Liver (tissue), 3 donors: Measurements from ENCODE around the gene RPGRIP1L.

ENCODE experiments used
- GABPA ChIP-seq, 2 donors: IDR thresholded peaks in 1 of 2; conservative IDR thresholded peaks in 1 of 2; 2 replicates each; pipeline ENCODE4 v1.6.1; 2016; ENCODE audit warnings: antibody characterized with exemption in 2 of 2, mild to moderate bottlenecking in 1 of 2, moderate library complexity in 1 of 2
- JUND ChIP-seq, 2 donors: IDR thresholded peaks; 2 replicates each; pipeline ENCODE4 v1.6.1; 2016; ENCODE audit warnings: antibody characterized with exemption in 2 of 2
- SP1 ChIP-seq: IDR thresholded peaks from 2 replicates; pipeline ENCODE4 v1.6.1; 2018; ENCODE audit warnings: antibody characterized with exemption, mild to moderate bottlenecking
- YY1 ChIP-seq: IDR thresholded peaks from 2 replicates; pipeline ENCODE4 v1.6.1; 2016; ENCODE audit warnings: antibody characterized with exemption, mild to moderate bottlenecking
- TF ChIP-seq, protein P1 (sequence below): fragments of 150-350 bp; IDR thresholded peaks from 2 replicates; pipeline ENCODE4 v1.5.1; 2017; ENCODE audit warnings: improper control_type of control experiment, low read depth, low read length; ENCODE audit not compliant: missing input control
- donor health status: healthy.
- donor health status: healthy.

DNA sequence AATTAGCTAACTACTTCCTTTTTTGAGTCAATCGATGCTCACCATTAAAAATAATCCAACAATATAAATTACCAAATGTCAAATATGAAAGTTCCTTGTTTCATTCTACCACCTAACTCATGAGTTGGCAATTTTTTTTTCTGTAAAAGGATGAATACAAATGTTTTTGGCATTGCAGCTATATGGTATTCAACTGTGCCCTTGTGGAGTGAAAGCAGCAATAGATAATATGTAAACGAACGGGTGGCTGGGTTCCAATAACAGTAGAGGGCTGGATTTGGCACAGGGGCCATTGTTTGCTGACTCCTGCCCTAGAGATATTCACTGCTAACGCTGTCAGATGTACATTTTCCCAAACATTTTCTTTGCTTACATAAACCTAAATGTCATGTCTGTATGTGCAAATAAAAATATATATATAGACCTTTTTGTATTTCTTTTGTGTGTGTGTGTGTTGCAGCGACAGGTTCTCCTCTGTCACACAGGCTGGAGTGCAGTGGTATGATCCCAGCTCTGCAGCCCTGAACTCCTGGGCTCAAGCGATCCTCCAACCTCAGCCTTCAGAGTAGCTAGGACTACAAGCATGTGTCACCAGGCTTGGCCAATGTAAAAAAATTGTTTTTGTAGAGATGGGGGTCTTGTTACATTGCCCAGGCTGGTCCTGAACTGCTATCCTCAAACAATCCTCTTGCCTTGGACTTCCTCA lies 73.9 kb downstream of the RPGRIP1L start:
- TF ChIP-seq, protein P1, sequence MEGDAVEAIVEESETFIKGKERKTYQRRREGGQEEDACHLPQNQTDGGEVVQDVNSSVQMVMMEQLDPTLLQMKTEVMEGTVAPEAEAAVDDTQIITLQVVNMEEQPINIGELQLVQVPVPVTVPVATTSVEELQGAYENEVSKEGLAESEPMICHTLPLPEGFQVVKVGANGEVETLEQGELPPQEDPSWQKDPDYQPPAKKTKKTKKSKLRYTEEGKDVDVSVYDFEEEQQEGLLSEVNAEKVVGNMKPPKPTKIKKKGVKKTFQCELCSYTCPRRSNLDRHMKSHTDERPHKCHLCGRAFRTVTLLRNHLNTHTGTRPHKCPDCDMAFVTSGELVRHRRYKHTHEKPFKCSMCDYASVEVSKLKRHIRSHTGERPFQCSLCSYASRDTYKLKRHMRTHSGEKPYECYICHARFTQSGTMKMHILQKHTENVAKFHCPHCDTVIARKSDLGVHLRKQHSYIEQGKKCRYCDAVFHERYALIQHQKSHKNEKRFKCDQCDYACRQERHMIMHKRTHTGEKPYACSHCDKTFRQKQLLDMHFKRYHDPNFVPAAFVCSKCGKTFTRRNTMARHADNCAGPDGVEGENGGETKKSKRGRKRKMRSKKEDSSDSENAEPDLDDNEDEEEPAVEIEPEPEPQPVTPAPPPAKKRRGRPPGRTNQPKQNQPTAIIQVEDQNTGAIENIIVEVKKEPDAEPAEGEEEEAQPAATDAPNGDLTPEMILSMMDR = no peak
- TF ChIP-seq JUND (IDR thresholded peaks at IDR 0.05) = no peak
- TF ChIP-seq GABPA (IDR thresholded peaks at IDR 0.05 in 1 of 2, conservative IDR thresholded peaks at IDR 0.05 in 1 of 2) = no peak
- TF ChIP-seq YY1 = no peak
- no peak for TF ChIP-seq SP1
